Measurements from ENCODE around the gene NRDE2. TPM values are rescaled to one million over a fixed set of nuclear protein-coding genes. Genes with fewer than 3 reads are reported as not detected.

NRDE2 gene
- total RNA-seq, 1 donor from 2014 or later = 19.7 TPM

DNA sequence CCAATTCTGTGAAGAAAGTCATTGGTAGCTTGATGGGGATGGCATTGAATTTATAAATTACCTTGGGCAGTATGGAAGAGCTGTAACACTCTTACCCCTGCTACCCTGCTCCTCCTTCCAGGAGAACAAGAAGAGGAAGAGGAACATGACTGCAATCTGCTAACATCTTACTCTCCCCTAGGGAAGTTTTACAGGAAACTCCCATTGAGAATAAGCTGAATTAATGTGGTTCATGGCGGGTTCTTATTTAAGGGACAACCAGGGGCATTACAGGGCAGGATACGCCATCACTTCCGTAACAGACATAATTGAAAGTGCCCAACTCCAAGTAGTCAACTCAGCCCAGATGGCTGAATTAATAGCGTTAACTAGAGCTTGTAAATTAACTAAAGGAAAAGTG lies 84.8 kb downstream of the NRDE2 start:
- H3K27ac ChIP-seq (ENCODE audit: low read depth, low read length) = no peak overlapping the region
- H4K20me1 ChIP-seq (ENCODE audit: insufficient read depth, low read length) = no peaks in the 10 kb centered on the region
- Mint-ChIP-seq H3K4me3 (ENCODE audit: unreplicated experiment) (no peak overlapping the region), H3K27me3 (ENCODE audit: low read depth, unreplicated experiment) (peaks cover 21% of the 10 kb centered on the region), H3K27ac (ENCODE audit: unreplicated experiment) (no peak overlapping the region), H3K9me3 (ENCODE audit: unreplicated experiment) (peaks cover 2% of the 10 kb centered on the region), H3K4me1 (ENCODE audit: low read depth, unreplicated experiment) (no peaks in the 10 kb centered on the region), H3K36me3 (ENCODE audit: low read depth, unreplicated experiment) (no peaks in the 10 kb centered on the region)
- H3K9ac ChIP-seq (ENCODE audit: low read length) = no peak overlapping the region
- TF ChIP-seq EZH2 (IDR thresholded peaks at IDR 0.05; ENCODE audit: insufficient read depth, low read length) = no peak
- TF ChIP-seq, protein P1, sequence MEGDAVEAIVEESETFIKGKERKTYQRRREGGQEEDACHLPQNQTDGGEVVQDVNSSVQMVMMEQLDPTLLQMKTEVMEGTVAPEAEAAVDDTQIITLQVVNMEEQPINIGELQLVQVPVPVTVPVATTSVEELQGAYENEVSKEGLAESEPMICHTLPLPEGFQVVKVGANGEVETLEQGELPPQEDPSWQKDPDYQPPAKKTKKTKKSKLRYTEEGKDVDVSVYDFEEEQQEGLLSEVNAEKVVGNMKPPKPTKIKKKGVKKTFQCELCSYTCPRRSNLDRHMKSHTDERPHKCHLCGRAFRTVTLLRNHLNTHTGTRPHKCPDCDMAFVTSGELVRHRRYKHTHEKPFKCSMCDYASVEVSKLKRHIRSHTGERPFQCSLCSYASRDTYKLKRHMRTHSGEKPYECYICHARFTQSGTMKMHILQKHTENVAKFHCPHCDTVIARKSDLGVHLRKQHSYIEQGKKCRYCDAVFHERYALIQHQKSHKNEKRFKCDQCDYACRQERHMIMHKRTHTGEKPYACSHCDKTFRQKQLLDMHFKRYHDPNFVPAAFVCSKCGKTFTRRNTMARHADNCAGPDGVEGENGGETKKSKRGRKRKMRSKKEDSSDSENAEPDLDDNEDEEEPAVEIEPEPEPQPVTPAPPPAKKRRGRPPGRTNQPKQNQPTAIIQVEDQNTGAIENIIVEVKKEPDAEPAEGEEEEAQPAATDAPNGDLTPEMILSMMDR (IDR thresholded peaks at IDR 0.05; ENCODE audit: insufficient read depth, low read depth, low read length) = no peak
- no peak overlapping the region for H2AFZ ChIP-seq (ENCODE audit: low read depth, low read length)
- H3K4me3 ChIP-seq (ENCODE audit: insufficient read depth, low read depth, low read length) = no peak overlapping the region
- H3K27me3 ChIP-seq (ENCODE audit: insufficient read depth, low read length) = no peaks in the 10 kb centered on the region
- H3K9me3 ChIP-seq (ENCODE audit: insufficient read depth, low read depth, low read length) = no peaks in the 10 kb centered on the region
- H3K4me2 ChIP-seq (ENCODE audit: low read length) = no peak overlapping the region
- FAIRE-seq (no peak), DNase-seq (ENCODE audit: low read depth) (no peak)
- H3K79me2 ChIP-seq (ENCODE audit: insufficient read depth, low read length) = no peaks in the 10 kb centered on the region
- no peaks in the 10 kb centered on the region for H3K36me3 ChIP-seq (ENCODE audit: insufficient read depth, low read length)
- H3K4me1 ChIP-seq (ENCODE audit: insufficient read depth, low read length) = no peaks in the 10 kb centered on the region

DNA sequence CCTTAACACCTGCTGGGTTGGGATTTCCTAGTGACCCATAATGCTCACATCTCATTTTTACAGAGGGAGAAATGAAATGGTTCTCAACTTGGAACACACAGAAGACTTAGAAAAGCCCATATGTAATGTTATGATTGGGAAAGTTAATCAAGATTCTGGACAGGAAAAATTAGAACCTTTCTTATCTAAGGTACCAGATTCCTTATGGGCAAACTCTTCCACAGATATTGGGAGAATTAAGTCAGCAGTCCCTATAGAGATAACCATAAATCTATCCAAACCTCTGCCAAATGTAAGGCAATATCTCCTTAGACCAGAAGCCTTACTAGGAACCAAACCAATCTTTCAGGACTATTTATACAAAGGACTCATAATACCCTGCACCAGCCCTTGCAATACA lies 89.3 kb downstream of the NRDE2 start:
- Mint-ChIP-seq H3K4me3 (ENCODE audit: unreplicated experiment) (no peak overlapping the region), H3K27ac (ENCODE audit: unreplicated experiment) (no peak overlapping the region), H3K36me3 (ENCODE audit: low read depth, unreplicated experiment) (peaks cover 2% of the 10 kb centered on the region), H3K27me3 (ENCODE audit: low read depth, unreplicated experiment) (peaks cover 27% of the 10 kb centered on the region), H3K4me1 (ENCODE audit: low read depth, unreplicated experiment) (no peaks in the 10 kb centered on the region), H3K9me3 (ENCODE audit: unreplicated experiment) (peaks cover 34% of the 10 kb centered on the region)
- Histone ChIP-seq H3K27me3 (ENCODE audit: insufficient read depth, low read length) (no peaks in the 10 kb centered on the region), H4K20me1 (ENCODE audit: insufficient read depth, low read length) (no peaks in the 10 kb centered on the region), H3K36me3 (ENCODE audit: insufficient read depth, low read length) (no peaks in the 10 kb centered on the region), H3K4me1 (ENCODE audit: insufficient read depth, low read length) (no peaks in the 10 kb centered on the region), H2AFZ (ENCODE audit: low read depth, low read length) (no peak overlapping the region), H3K79me2 (ENCODE audit: insufficient read depth, low read length) (no peaks in the 10 kb centered on the region), H3K4me2 (ENCODE audit: low read length) (no peak overlapping the region), H3K27ac (ENCODE audit: low read depth, low read length) (no peak overlapping the region), H3K9ac (ENCODE audit: low read length) (no peak overlapping the region), H3K9me3 (ENCODE audit: insufficient read depth, low read depth, low read length) (peaks cover 15% of the 10 kb centered on the region), H3K4me3 (ENCODE audit: insufficient read depth, low read depth, low read length) (no peak overlapping the region)
- FAIRE-seq = no peak
- no peak for DNase-seq (ENCODE audit: low read depth)
- TF ChIP-seq, protein P1 (IDR thresholded peaks at IDR 0.05; ENCODE audit: insufficient read depth, low read depth, low read length) = no peak
- no peak for TF ChIP-seq EZH2 (IDR thresholded peaks at IDR 0.05; ENCODE audit: insufficient read depth, low read length)

DNA sequence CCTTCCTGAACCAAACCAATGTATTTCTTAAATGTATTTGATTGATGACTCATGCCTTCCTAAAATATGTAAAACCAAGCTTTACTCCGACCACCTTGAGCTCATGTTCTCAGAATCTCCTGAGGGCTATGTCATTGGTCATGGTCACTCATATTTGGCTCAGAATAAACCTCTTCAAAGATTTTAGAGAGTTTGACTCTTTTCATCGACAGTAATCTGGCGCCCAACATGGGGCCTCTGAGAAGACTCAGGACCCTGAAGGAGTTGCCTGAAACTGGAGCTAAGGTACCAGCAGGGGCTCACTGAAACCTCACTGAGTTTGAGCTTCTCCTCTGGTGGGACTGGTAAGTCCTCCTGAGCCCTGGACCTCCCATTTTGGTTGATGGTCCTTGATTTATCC lies 92.6 kb downstream of the NRDE2 start:
- Mint-ChIP-seq H3K36me3 (ENCODE audit: low read depth, unreplicated experiment) (peaks cover 2% of the 10 kb centered on the region), H3K4me3 (ENCODE audit: unreplicated experiment) (no peak overlapping the region), H3K27me3 (ENCODE audit: low read depth, unreplicated experiment) (peaks cover 38% of the 10 kb centered on the region), H3K9me3 (ENCODE audit: unreplicated experiment) (peaks cover 35% of the 10 kb centered on the region), H3K27ac (ENCODE audit: unreplicated experiment) (no peak overlapping the region), H3K4me1 (ENCODE audit: low read depth, unreplicated experiment) (no peaks in the 10 kb centered on the region)
- DNase-seq (ENCODE audit: low read depth) = peak; percentile 2
- Histone ChIP-seq H3K4me3 (ENCODE audit: insufficient read depth, low read depth, low read length) (no peak overlapping the region), H3K4me1 (ENCODE audit: insufficient read depth, low read length) (peaks cover 3% of the 10 kb centered on the region), H3K36me3 (ENCODE audit: insufficient read depth, low read length) (no peaks in the 10 kb centered on the region), H4K20me1 (ENCODE audit: insufficient read depth, low read length) (no peaks in the 10 kb centered on the region), H3K9me3 (ENCODE audit: insufficient read depth, low read depth, low read length) (peaks cover 15% of the 10 kb centered on the region), H3K9ac (ENCODE audit: low read length) (no peak overlapping the region), H3K79me2 (ENCODE audit: insufficient read depth, low read length) (no peaks in the 10 kb centered on the region), H3K27ac (ENCODE audit: low read depth, low read length) (no peak overlapping the region), H3K27me3 (ENCODE audit: insufficient read depth, low read length) (no peaks in the 10 kb centered on the region), H2AFZ (ENCODE audit: low read depth, low read length) (no peak overlapping the region), H3K4me2 (ENCODE audit: low read length) (no peak overlapping the region)
- FAIRE-seq = no peak
- no peak for TF ChIP-seq EZH2 (IDR thresholded peaks at IDR 0.05; ENCODE audit: insufficient read depth, low read length)
- TF ChIP-seq, protein P1 (IDR thresholded peaks at IDR 0.05; ENCODE audit: insufficient read depth, low read depth, low read length) = no peak

Measured in astrocyte (in vitro differentiated cells and primary cell).